GM12875 (cell line): ENCODE data around the gene CCDC150.

Source experiments
- H3K4me3 ChIP-seq: one replicate; pipeline ENCODE4 v1.5.1; 2011; ENCODE audit warnings: low read depth, low read length, control low read depth
- TF ChIP-seq, protein P1 (sequence below): IDR thresholded peaks from 2 replicates; pipeline ENCODE4 v1.5.1; 2011; ENCODE audit warnings: low read depth, mild to moderate bottlenecking, control low read depth, inconsistent platforms, low read length, moderate library complexity, borderline replicate concordance; ENCODE audit not compliant: insufficient read depth

CCDC150 gene

DNA sequence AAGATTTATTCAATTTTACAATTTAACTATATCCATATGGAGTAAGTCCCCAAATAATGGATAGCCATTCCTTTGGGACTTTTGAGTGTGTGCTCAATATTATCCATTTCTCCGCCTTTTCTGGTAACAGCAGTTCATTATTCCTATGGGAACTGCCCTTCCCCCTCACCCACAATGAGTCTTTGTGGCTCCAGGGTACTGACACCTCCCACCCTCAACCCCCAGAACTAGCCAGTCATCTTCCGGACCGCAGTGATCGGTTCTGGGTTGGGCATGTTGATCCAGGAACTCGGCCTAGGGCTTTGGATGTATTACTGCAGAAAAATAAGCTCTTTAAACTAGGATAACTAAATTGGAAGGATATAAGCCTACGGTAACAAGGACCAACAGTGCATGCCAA lies 45.4 kb upstream of the CCDC150 start:
- H3K4me3 ChIP-seq = no peak overlapping the region
- TF ChIP-seq, protein P1, sequence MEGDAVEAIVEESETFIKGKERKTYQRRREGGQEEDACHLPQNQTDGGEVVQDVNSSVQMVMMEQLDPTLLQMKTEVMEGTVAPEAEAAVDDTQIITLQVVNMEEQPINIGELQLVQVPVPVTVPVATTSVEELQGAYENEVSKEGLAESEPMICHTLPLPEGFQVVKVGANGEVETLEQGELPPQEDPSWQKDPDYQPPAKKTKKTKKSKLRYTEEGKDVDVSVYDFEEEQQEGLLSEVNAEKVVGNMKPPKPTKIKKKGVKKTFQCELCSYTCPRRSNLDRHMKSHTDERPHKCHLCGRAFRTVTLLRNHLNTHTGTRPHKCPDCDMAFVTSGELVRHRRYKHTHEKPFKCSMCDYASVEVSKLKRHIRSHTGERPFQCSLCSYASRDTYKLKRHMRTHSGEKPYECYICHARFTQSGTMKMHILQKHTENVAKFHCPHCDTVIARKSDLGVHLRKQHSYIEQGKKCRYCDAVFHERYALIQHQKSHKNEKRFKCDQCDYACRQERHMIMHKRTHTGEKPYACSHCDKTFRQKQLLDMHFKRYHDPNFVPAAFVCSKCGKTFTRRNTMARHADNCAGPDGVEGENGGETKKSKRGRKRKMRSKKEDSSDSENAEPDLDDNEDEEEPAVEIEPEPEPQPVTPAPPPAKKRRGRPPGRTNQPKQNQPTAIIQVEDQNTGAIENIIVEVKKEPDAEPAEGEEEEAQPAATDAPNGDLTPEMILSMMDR = no peak

DNA sequence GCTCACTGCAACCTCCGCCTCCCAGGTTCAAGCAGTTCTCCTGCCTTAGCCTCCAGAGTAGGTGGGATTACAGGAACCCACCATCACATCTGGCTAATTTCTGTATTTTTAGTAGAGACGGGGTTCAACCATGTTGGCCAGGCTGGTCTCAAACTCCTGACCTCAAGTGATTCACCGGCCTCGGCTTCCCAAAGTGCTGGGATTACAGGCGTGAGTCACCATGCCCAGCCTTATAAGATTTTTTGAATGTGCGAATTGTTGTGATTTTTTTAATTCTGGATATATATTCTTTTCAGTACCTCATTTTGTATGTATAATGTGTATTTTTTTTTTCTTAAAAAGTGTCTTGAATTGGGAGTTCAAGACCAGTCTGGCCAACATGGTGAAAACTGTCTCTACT lies 42.0 kb upstream of the CCDC150 start:
- TF ChIP-seq, protein P1 = no peak

DNA sequence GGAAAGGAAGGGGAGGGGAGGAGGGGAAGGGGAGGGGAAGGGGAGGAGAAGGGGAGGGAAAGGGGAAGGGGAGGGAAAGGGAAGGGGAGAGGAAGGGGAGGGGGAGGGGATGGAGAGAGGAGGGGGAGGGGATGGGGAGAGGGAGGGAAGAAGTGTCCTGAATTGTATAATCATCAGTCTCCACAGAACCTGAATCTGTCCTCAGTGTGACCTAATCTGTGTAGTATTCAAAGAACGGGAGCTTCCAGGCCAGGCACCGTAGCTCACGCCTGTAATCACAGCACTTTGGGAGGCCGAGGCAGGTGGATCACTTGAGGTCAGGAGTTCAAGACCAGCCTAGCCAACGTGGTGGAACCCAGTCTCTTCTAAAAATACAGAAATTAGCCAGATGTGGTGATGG lies 41.1 kb upstream of the CCDC150 start:
- H3K4me3 ChIP-seq = no peak overlapping the region
- TF ChIP-seq, protein P1 = no peak

More for the DNA sequence above, 42.0 kb upstream of the CCDC150 start:
- no peak overlapping the region for H3K4me3 ChIP-seq

DNA sequence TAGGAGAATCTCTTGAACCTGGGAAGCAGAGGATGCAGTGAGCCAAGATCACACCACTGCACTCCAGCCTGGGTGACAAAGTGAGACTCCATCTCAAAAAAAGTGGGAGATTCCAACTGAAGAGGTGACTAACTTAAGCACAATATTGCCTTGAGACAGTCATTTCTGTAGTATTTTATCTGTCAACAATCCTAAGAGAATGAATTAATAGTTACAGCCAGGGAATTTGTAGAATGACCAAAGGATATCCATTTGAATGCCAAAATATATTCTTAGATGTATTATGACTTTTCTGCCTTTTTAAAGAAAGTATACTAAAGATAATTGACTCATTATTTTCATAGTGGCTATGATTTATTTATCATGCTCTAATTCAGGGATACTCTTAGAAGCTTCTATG lies 40.7 kb upstream of the CCDC150 start:
- TF ChIP-seq, protein P1 = no peak

DNA sequence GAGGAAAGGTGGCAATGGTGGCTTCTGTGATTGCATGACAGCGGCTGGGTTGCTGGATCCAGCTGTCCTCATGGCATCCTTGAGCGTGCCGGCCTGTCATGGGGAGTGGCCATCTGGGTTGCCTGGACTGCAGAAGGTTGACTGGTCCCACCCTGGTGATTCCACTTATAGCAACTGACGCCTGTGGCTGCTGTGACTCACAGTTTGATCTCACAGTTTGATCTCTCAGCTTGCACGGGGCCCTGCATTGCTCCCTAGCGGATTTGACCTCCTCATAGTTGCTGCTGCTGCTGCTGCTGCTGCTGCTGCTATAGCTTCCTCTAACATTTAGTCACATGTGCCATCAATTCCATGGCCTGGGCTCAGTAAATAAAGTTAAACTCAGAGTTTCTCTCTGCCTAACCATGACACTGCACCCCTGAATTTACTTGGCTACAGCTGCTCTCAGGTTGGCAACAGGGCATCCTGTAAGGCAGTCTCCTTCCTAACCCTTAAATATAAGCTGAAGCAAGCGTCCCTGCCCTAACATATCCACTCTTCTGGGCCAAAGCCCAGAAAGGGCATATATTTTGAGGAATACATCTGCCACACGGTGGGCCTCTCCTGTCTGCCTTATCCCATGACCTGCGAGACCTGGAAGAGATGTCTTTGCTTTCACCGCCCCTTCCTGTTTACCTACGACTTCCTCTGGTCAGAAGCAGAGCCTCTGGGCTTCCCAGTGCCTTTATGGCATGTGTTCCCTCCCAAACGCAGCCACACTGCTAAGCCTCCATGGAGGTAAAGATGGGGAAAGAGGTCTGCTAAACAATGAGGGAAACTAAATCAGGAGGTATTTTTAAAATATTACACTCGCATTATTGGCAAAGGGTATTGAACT lies 37.8 kb upstream of the CCDC150 start:
- no peak overlapping the region for H3K4me3 ChIP-seq
- TF ChIP-seq, protein P1 = no peak

More for the DNA sequence above, 40.7 kb upstream of the CCDC150 start:
- H3K4me3 ChIP-seq = no peak overlapping the region

DNA sequence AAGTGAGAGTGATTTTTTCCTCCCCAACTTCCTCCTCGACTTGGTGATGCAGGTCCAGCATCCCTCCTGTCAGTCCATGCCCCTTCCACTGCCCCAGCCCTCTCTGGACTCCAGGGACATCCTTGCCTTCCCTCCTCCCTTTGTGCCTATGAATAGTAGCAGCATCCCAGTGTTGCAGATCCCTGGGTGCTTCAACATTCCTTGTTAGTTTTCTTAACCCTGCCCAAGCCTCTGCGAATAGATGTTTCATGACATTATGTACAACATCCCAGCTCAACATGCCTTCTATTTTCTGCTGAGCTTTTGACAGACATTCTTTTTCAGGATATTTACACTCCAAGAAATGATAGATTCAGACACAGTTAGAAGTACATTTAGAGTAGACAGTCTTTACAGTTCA lies 35.3 kb upstream of the CCDC150 start:
- TF ChIP-seq, protein P1 = no peak

DNA sequence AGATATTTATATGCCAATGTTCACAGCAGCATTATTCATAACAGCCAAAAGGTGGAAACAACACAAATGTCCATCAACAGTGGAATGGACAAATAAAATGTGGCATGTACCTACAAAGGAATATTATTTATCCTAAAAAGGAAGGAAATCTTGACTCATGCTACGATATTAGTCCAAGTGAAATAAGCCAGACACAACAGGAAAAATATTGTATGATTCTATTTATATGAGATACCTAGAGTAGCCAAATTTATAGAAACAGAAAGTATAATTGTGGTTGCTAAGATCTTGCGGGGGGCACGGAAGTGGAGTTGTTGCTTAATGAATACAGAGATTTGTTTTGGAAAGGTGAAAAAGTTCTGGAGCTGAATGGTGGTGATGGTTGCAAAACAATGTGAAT lies 33.0 kb upstream of the CCDC150 start:
- no peak overlapping the region for H3K4me3 ChIP-seq
- TF ChIP-seq, protein P1 = no peak

More for the DNA sequence above, 35.3 kb upstream of the CCDC150 start:
- H3K4me3 ChIP-seq = no peak overlapping the region
